CD8-positive, alpha-beta memory T cell (primary cell): Measurements from ENCODE around the gene GRM4. TPM values are rescaled to one million over a fixed set of nuclear protein-coding genes. Genes with fewer than 3 reads are reported as not detected.

Experiments
- CTCF ChIA-PET: fragments of 350-600 bp; sonication (Branson Sonifier 250); formaldehyde crosslinking; loops from one replicate; lab custom pipeline; 2021; ENCODE audit warnings: antibody characterized with exemption; lab: Charles Lee
- POLR2A ChIA-PET: fragments of 350-600 bp; sonication (Branson Sonifier 250); formaldehyde crosslinking; loops from one replicate; lab custom pipeline; 2021; ENCODE audit warnings: antibody characterized with exemption; lab: Charles Lee
- DNase-seq, 5 donors: peaks; one replicate each; pipeline versions ENCODE4 v3.0.0 to v3.0.0-alpha.2; 2020 to 2022; ENCODE audit warnings: mixed read lengths in 1 of 5
- H3K27ac ChIP-seq: one replicate; pipeline ENCODE4 v1.7.0; 2013; ENCODE audit warnings: low read depth, mild to moderate bottlenecking, low read length, moderate library complexity
- H3K27me3 ChIP-seq: 2 replicates; pipeline ENCODE4 v1.7.0; 2013; ENCODE audit warnings: low read length, mild to moderate bottlenecking; ENCODE audit not compliant: insufficient read depth, poor library complexity, severe bottlenecking
- H3K36me3 ChIP-seq: 2 replicates; pipeline ENCODE4 v1.7.0; 2013; ENCODE audit warnings: mild to moderate bottlenecking, low read length, moderate library complexity; ENCODE audit not compliant: insufficient read depth
- H3K4me1 ChIP-seq: 2 replicates; pipeline ENCODE4 v1.7.0; 2013; ENCODE audit warnings: mild to moderate bottlenecking, low read length, moderate library complexity; ENCODE audit not compliant: insufficient read depth
- H3K4me3 ChIP-seq: 2 replicates; pipeline ENCODE4 v1.7.0; 2013; ENCODE audit warnings: mild to moderate bottlenecking, low read length
- H3K9me3 ChIP-seq: 2 replicates; pipeline ENCODE4 v1.7.0; 2013; ENCODE audit warnings: mild to moderate bottlenecking, low read length
- H3K27ac Mint-ChIP-seq, 8 donors: one replicate each; pipeline ENCODE4 v1.8.0; 2020 to 2021; ENCODE audit warnings: mixed read lengths in 8 of 8, mild to moderate bottlenecking in 6 of 8, inconsistent platforms in 3 of 8, moderate library complexity in 3 of 8
- H3K27me3 Mint-ChIP-seq, 2 donors: one replicate each; pipeline ENCODE4 v1.8.0; 2020 to 2021; ENCODE audit warnings: mixed read lengths in 2 of 2, mild to moderate bottlenecking in 1 of 2, moderate library complexity in 1 of 2
- H3K36me3 Mint-ChIP-seq, 3 donors: one replicate each; pipeline ENCODE4 v1.8.0; 2020 to 2021; ENCODE audit warnings: mixed read lengths in 3 of 3, inconsistent platforms in 1 of 3, mild to moderate bottlenecking in 1 of 3
- H3K4me1 Mint-ChIP-seq, 3 donors: one replicate each; pipeline ENCODE4 v1.8.0; 2020 to 2021; ENCODE audit warnings: mixed read lengths in 3 of 3, inconsistent platforms in 1 of 3, mild to moderate bottlenecking in 1 of 3
- H3K4me3 Mint-ChIP-seq, 7 donors: one replicate each; pipeline ENCODE4 v1.8.0; 2020 to 2021; ENCODE audit warnings: mixed read lengths in 7 of 7, mild to moderate bottlenecking in 6 of 7, moderate library complexity in 4 of 7, inconsistent platforms in 2 of 7
- H3K9me3 Mint-ChIP-seq, 5 donors: one replicate each; pipeline ENCODE4 v1.8.0; 2020 to 2022; ENCODE audit warnings: mixed read lengths in 5 of 5, mild to moderate bottlenecking in 3 of 5, moderate library complexity in 2 of 5, inconsistent platforms in 1 of 5
- polyA plus RNA-seq: library from polyadenylated mRNA; unstranded; fragments of 300-500 nt; fragmentation: Illumina TruSeq; gene quantifications from one replicate; pipeline ENCODE4 v1.2.3, GENCODE V29; 2021
- total RNA-seq, 2 experiments: library from RNA; stranded (reverse); gene quantifications; one replicate each; pipeline ENCODE4 v1.2.3, GENCODE V29; 2021

The GRM4 gene
- total and polyA plus RNA-seq, 3 experiments from 2014 or later: 0.03 TPM; not detected in 2

- no peaks in the 10 kb centered on the region for H3K9me3 Mint-ChIP-seq
- H3K4me3 Mint-ChIP-seq: no peak overlapping the region
- no peak overlapping the region for H3K27ac Mint-ChIP-seq
- Histone ChIP-seq H3K4me1 (no peaks in the 10 kb centered on the region), H3K27me3 (no peaks in the 10 kb centered on the region), H3K36me3 (no peaks in the 10 kb centered on the region), H3K4me3 (no peak overlapping the region), H3K9me3 (no peaks in the 10 kb centered on the region), H3K27ac (no peak overlapping the region)
- H3K36me3 Mint-ChIP-seq: no peaks in the 10 kb centered on the region
- no peaks in the 10 kb centered on the region for H3K4me1 Mint-ChIP-seq
- ChIA-PET CTCF (interaction anchor here (1.6 kb wide), 1 partner anchor 313 kb away, joined by 4 read pairs; no protein-coding TSS in a partner anchor), POLR2A (no interaction called here)
- peaks cover 4% of the 10 kb centered on the region in 2 donors for H3K27me3 Mint-ChIP-seq
- DNase-seq: no peak
These were observed 61.1 kb downstream of the GRM4 start for GRCh38 chr6:34084591-34085290.

DNA sequence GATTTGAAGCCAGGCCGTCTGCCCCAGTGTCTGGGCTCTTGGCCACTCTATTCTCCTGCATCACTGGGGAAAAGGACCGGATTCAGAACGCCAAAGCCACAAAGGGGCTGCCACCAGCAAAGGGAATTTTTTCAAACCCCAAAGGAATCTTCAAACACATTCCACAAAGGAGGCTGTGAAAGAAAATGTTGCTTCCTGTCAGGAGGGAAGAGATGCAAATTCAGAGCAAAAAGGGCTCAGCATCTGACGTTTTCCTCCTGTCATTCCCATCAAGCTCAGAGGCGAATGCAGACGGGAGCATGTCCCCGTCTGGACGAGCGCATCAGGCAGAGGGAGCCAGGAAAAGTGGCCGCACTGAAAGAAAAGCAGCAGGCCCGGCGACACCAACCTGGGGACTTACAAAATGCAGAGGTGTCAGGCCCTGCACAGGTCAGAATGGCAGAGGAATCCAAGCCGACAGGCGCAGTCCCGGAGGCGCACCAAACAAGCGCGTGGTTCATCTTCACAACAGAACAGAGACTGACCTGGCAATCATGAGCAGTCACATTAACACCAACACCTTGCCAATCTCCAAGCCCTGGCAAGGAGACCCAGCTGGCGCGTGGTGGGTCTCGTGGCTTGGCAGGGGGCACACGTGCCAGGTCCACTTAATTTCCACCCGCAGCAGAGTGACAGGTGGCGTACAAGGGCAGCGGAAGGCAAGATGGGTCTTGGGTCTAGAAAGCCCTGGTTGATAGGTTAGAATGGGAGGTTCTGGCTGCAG, 62.8 kb downstream of the GRM4 start:
- H3K27ac Mint-ChIP-seq: no peak overlapping the region
- no peaks in the 10 kb centered on the region for H3K9me3 ChIP-seq
- no peak overlapping the region for H3K27ac ChIP-seq
- no peaks in the 10 kb centered on the region for H3K36me3 Mint-ChIP-seq
- no peaks in the 10 kb centered on the region for H3K27me3 ChIP-seq
- no peaks in the 10 kb centered on the region for H3K4me1 Mint-ChIP-seq
- ChIA-PET POLR2A (no interaction called here), CTCF (no interaction called here)
- no peaks in the 10 kb centered on the region for H3K9me3 Mint-ChIP-seq
- DNase-seq: no peak
- H3K4me1 ChIP-seq: no peaks in the 10 kb centered on the region
- H3K4me3 Mint-ChIP-seq: no peak overlapping the region
- no peaks in the 10 kb centered on the region for H3K36me3 ChIP-seq
- peaks cover 4 to 8% of the 10 kb centered on the region in 2 donors for H3K27me3 Mint-ChIP-seq
- H3K4me3 ChIP-seq: no peak overlapping the region

- Histone ChIP-seq H3K4me1 (no peaks in the 10 kb centered on the region), H3K27me3 (no peaks in the 10 kb centered on the region), H3K36me3 (no peaks in the 10 kb centered on the region), H3K9me3 (no peaks in the 10 kb centered on the region), H3K4me3 (no peak overlapping the region), H3K27ac (no peak overlapping the region)
- no peaks in the 10 kb centered on the region for H3K36me3 Mint-ChIP-seq
- peak overlapping the region in 1 of 8 donors; percentile 75 for H3K27ac Mint-ChIP-seq
- no peak overlapping the region for H3K4me3 Mint-ChIP-seq
- ChIA-PET CTCF (no interaction called here), POLR2A (no interaction called here)
- no peak for DNase-seq
- peaks cover 4 to 8% of the 10 kb centered on the region in 2 donors for H3K27me3 Mint-ChIP-seq
- no peaks in the 10 kb centered on the region for H3K4me1 Mint-ChIP-seq
- no peaks in the 10 kb centered on the region for H3K9me3 Mint-ChIP-seq
These were observed 63.5 kb downstream of the GRM4 start for GRCh38 chr6:34082348-34082747.

DNA sequence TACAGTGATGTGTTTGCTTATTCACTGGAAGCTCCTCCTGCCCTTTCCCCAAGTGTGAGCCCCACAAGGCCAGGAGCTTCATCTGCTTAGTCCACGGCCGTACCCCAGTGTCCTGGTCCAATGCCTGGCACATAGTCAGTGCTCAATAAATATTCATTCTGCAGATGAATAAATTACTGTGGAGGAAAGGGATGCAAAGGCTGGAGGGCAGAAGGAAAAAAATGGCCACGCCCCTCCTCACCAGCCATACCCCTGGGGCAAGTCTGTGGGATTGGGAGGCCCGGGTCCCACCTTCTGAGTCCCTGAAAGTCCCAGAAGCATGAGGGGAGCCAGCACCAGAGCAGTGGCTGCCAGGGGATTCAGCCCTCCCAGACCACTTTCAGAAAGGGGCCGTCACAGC, 65.5 kb downstream of the GRM4 start:
- POLR2A ChIA-PET: no interaction called here
- Histone ChIP-seq H3K9me3 (no peaks in the 10 kb centered on the region), H3K36me3 (no peaks in the 10 kb centered on the region), H3K4me1 (no peaks in the 10 kb centered on the region), H3K27ac (no peak overlapping the region), H3K27me3 (no peaks in the 10 kb centered on the region), H3K4me3 (no peak overlapping the region)
- DNase-seq: no peak
- Mint-ChIP-seq H3K27ac (no peak overlapping the region), H3K4me1 (no peaks in the 10 kb centered on the region), H3K9me3 (no peaks in the 10 kb centered on the region), H3K36me3 (no peaks in the 10 kb centered on the region), H3K4me3 (no peak overlapping the region), H3K27me3 (peaks cover 5 to 10% of the 10 kb centered on the region in 2 donors)
- CTCF ChIA-PET: no interaction called here

DNA sequence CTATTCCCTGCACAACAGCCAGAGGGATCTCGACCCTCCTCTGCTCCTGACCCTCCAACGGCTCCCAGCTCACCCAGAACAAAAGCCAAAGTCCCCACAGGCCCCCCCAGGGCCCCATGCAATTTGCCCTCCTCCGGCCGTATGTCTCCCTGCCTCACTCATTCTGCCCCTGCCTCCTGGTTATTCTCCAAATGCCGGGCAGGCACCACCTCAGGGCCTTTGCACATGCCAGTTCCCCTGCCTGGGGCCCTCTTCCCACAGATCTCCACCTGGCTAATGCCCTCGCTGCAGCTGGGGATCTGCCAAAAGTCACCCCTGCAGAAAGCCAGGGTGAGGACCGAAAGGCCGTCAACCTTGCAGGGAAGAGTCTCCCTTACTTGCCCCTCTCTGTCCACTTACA, 66.0 kb downstream of the GRM4 start:
- H3K9me3 Mint-ChIP-seq: no peaks in the 10 kb centered on the region
- no peak for DNase-seq
- H3K36me3 Mint-ChIP-seq: no peaks in the 10 kb centered on the region
- Histone ChIP-seq H3K4me1 (no peaks in the 10 kb centered on the region), H3K27me3 (no peaks in the 10 kb centered on the region), H3K36me3 (no peaks in the 10 kb centered on the region), H3K4me3 (no peak overlapping the region), H3K27ac (no peak overlapping the region), H3K9me3 (no peaks in the 10 kb centered on the region)
- H3K27ac Mint-ChIP-seq: no peak overlapping the region
- no peak overlapping the region for H3K4me3 Mint-ChIP-seq
- CTCF ChIA-PET: no interaction called here
- no peaks in the 10 kb centered on the region for H3K4me1 Mint-ChIP-seq
- POLR2A ChIA-PET: no interaction called here
- H3K27me3 Mint-ChIP-seq: peaks cover 5 to 13% of the 10 kb centered on the region in 2 donors

DNA sequence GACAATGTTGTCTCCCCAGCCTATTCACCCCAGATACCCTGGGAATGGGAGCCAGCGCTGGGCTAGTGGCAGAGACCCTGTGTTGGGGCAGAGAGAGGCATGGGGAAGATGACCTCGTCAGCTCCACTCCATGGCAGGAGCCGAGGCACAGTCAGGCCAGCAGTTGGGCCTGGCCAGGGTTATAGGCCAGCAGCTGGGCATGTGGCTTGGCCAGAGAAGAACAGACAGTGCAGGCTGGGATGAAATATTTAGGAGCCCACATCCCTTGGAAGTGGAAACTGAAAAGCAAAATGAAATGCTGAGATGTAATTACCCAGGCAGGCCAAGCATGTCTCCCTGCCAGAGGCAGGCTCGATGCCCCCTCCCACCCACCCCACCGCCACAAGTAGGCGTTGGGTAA, 70.0 kb downstream of the GRM4 start:
- CTCF ChIA-PET: interaction anchor here (1.7 kb wide), 1 partner anchor 21 kb away, joined by 4 read pairs; no protein-coding TSS in a partner anchor
- no peak for DNase-seq

GRCh38 chr6:34074064-34074742, 71.7 kb downstream of the GRM4 start:
- H3K36me3 ChIP-seq: no peaks in the 10 kb centered on the region
- Mint-ChIP-seq H3K27me3 (peaks cover 1 to 9% of the 10 kb centered on the region in 2 donors), H3K9me3 (no peaks in the 10 kb centered on the region), H3K27ac (no peak overlapping the region), H3K36me3 (no peaks in the 10 kb centered on the region), H3K4me3 (no peak overlapping the region), H3K4me1 (no peaks in the 10 kb centered on the region)
- H3K9me3 ChIP-seq: no peaks in the 10 kb centered on the region
- no peaks in the 10 kb centered on the region for H3K27me3 ChIP-seq
- no peaks in the 10 kb centered on the region for H3K4me1 ChIP-seq
- no peak overlapping the region for H3K27ac ChIP-seq
- POLR2A ChIA-PET: no interaction called here
- no peak overlapping the region for H3K4me3 ChIP-seq
- CTCF ChIA-PET: no interaction called here
- no peak for DNase-seq

More for the DNA sequence above, 70.0 kb downstream of the GRM4 start:
- Mint-ChIP-seq H3K4me3 (no peak overlapping the region), H3K9me3 (no peaks in the 10 kb centered on the region), H3K27me3 (peaks cover 3 to 13% of the 10 kb centered on the region in 2 donors), H3K4me1 (no peaks in the 10 kb centered on the region), H3K27ac (no peak overlapping the region), H3K36me3 (no peaks in the 10 kb centered on the region)
- POLR2A ChIA-PET: no interaction called here
- no peaks in the 10 kb centered on the region for H3K27me3 ChIP-seq
- no peaks in the 10 kb centered on the region for H3K4me1 ChIP-seq
- H3K27ac ChIP-seq: no peak overlapping the region
- H3K9me3 ChIP-seq: no peaks in the 10 kb centered on the region
- no peak overlapping the region for H3K4me3 ChIP-seq
- no peaks in the 10 kb centered on the region for H3K36me3 ChIP-seq

DNA sequence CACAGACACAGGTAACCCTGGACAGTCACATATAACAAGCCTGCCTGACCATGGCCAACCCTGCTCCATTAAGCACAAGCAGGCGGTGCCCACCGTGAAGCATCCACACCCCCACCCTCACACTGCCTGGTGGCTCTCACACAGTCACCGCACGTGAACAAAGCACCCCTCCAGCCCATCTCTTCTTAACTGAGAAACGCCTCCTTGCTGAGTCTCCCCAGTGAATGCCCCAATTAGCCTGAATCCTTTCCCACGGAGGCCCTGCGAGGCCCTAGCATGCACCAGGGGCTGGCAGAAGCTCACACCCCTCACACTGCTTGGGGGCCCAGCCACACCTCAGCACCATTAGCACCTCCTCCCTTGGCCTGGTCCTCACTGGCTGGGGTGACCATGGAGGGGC, 72.3 kb downstream of the GRM4 start:
- no peak overlapping the region for H3K4me3 ChIP-seq
- H3K27me3 Mint-ChIP-seq: peaks cover 1 to 5% of the 10 kb centered on the region in 2 donors
- H3K36me3 ChIP-seq: no peaks in the 10 kb centered on the region
- CTCF ChIA-PET: no interaction called here
- no peaks in the 10 kb centered on the region for H3K27me3 ChIP-seq
- H3K27ac ChIP-seq: no peak overlapping the region
- H3K4me1 ChIP-seq: no peaks in the 10 kb centered on the region
- H3K4me3 Mint-ChIP-seq: no peak overlapping the region
- H3K9me3 ChIP-seq: no peaks in the 10 kb centered on the region
- no peak overlapping the region for H3K27ac Mint-ChIP-seq
- no peaks in the 10 kb centered on the region for H3K36me3 Mint-ChIP-seq
- H3K9me3 Mint-ChIP-seq: no peaks in the 10 kb centered on the region
- POLR2A ChIA-PET: no interaction called here
- DNase-seq: no peak
- H3K4me1 Mint-ChIP-seq: no peaks in the 10 kb centered on the region
